NCI-H1436 treated with DMSO at 0.1 percent for 48 hours (cell line): ENCODE measurements around the gene PI4KA.
"Not testable (repeated sequence)": the region's sequence is repeated elsewhere in the genome, so short reads cannot be mapped to it uniquely, and the experiment has no call there.

Experiments used
- DNase-seq: peaks from one replicate; lab custom pipeline; 2025; lab: John Stamatoyannopoulos, UW

Gene PI4KA

DNA sequence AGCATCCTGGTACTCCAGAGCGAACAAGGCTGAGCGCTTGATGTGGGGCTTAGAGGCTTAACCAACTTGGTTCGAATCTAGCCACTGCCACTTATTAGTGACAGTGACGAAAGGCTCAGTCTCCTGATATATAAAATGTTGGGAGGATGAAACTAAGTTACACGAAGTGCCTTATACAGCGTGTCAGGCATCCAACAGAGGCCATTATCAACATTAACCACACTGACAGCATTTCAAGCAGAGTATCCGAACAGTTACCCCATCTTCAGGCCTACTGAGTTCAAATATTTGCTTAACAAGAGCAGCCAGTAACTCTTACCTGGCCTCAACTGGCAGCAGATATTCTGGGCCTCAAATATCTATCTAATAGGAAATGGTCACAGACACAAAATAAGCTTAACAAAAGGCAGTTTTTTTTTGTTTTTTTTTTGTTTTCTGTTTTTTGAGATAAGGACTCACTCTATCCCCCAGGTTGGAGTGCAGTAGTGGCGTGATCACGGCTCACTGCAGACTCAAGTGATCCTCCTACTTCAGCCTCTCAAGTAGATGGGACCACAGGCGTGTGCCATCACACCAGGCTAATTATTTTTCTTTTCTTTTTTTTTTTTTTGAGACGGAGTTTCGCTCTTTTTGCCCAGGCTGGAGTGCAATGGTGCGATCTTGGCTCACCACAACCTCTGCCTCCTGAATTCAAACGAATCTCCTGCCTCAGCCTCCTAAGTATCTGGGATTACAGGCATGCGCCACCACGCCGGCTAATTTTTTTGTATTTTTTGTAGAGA, 81.8 kb downstream of the PI4KA start:
- no peak for DNase-seq

DNA sequence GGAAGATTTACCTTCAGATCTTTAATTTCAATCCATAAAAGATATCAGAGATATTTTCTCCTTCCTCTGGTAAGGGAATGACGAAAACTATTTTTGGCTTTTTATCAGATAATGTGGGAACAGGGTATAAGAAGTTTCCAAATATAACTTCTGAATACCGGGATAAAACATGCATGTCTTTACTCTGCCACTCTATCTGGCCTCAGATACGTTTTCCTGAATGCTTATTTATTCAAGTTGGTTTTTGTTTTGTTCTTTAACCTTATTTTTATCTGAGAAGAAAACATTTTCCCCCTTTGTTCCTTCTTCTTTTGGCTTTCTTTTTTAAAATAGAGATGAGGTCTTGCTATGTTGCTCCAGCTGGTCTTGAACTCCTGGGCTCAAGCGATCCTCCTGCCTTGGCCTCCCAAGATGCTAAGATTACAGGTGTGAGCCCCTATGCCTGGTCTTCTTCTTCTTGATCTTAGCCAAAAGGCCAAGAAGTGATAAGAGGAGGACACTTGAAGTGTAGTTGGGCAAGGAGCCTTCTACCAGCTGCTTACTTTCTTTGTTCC, 83.2 kb downstream of the PI4KA start:
- no peak for DNase-seq

DNA sequence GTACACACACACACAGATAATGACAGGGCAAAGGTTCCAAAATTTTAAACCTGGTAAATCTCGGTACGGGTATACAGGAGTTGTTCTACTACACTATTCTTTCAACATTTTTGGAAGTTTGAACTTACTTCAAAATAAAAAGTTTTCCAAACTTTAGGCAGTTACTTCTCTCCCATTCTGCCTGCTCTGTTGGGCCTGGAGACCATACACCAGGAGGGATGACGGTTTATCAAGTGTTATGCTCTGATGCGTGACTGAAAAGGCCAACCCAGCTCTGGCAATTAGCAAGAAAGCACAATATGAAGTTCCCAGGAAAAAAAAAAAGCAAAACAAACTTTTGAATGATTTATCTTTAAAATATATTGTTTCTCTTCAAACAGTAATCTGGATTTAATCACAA, 83.7 kb downstream of the PI4KA start:
- DNase-seq: no peak

DNA sequence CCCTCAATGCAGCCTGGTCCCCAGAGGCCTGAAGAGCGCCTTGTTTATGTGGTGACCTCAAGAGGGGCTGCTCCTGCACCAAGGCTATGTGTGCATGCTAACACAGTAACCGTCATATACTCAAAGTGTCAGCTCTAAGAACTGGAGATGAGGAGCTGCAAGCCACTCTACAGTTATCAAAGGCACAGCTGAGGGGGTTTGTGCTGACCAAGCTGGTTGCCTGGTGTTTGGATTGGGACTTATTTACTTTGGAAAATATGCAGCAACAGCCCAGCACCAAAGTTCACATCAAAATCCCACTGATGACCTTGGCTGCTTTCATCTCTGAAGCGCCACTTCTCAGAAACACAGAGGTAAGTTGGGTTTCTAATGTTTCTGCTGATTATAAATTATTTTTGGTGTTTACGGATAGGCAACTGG, 84.8 kb downstream of the PI4KA start, which contains the start of gene SERPIND1:
Gene SERPIND1, plus strand, starts transcription at position 321 of the 420 bp plus-strand sequence. CDS start 5,200 bp downstream, outside the sequence.
- DNase-seq: no peak

DNA sequence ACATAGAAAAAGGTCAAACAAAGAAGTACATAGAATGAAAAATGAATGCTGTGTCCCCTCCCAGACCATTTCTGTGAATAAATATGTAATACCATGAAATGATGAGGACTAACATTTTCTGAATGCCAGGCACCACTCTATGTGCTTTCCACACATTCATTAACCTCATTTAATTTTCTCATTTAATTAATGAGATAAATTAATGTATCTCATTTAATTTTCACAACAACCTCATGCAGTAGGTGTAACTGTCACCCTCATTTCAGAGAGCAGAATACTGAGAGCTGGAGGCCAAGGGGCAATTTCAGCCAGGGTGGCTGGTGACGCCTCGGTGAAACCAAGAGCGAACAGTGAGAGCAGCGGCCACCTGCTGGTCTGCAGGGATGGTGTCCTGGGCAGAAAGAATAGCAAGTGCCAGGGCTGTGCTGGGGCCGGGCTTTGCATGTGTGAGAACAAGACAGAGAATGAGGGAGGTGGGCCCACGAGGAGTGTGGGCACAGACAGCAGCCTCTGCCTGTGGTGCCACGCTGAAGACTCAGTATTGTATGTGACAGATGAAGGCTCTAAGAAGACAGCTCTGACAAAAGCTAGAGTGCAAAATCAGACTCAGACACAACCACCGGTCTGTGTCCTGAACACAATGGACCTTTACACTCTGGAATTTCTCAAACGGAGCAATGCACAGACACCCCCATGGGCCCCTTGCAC, 86.5 kb downstream of the PI4KA start:
- no peak for DNase-seq

DNA sequence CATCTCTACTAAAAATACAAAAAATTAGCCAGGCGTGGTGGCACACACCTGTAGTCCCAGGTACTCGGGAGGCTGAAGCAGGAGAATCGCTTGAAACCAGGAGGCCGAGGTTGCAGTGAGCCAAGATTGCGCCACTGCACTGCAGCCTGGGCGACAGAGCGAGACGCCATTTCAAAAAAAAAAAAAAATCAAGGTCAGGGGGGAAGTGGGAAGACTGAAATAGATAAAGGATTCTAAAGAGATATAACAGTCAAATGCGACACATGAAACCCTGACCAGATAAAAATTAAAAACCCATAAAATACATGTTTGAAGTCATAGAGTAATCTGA, 89.2 kb downstream of the PI4KA start:
- DNase-seq: not testable (repeated sequence)

DNA sequence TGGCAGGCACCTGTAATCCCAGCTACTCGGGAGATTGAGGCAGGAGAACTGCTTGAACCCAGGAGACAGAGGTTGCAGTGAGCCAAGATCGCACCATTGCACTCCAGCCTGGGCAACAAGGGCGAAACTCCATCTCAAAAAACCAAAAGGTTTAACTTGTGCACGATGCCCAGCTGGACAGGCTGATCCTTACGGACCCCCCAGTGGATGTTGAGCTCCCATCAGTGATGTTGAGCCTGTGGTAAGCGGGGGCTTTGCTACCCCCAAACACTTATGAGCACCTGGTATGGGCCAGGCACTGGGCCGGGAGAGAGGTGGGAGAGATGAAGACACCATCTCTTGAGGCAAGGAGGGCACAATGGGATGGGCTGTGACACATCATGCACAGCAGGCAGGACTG, 92.1 kb downstream of the PI4KA start:
- DNase-seq: no peak

DNA sequence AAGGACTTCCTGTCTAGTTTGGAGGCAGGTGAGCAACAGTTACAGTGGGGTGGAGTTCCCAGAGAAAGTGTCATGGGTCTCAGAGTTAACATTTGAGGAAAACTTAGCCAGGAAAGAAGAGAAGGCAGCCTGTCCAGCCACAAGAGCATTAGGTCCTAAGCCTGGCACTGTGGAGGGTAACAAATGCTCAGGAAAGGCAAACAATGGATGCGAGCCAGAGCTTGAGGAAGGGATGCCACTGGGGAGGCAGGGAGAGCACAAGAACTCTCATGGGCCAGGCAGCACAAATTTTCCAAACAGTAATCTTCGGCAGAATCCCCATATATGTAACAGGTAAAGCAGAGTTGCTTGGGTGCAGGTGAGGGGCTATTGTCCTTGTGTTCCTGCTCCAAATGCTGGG, 92.7 kb downstream of the PI4KA start:
- no peak for DNase-seq

DNA sequence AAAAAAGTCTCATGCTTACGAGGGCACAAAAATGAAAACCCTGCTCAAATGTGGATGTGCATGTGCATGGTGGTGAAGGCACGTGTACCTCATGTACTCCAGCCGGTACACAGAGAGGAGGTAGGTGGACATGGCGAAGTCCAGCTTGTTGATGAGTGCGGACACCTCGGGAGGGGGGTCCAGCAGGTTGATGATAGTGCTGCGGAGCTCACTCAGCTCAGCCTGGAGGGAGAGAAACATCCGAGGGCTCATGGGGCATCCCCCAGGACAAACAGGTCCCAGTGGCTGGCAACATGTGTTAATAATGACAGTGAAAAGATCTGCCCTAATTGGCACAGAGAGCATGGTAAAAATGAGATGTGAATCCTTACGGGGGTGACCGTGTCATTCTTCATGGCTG, 93.9 kb downstream of the PI4KA start:
- no peak for DNase-seq

DNA sequence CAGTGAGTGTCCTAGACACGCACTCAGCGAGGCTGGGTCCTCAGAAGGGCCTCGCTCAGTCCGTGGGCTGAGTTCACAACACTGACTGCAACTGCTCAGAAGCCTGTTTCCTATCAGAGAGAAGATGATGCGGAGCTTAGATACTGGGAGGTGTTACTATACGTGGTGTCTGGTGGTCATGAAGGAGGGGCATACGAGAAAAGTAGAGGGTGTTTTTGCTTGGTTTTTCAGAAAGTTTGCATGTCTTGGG, 94.2 kb downstream of the PI4KA start:
- no peak for DNase-seq

DNA sequence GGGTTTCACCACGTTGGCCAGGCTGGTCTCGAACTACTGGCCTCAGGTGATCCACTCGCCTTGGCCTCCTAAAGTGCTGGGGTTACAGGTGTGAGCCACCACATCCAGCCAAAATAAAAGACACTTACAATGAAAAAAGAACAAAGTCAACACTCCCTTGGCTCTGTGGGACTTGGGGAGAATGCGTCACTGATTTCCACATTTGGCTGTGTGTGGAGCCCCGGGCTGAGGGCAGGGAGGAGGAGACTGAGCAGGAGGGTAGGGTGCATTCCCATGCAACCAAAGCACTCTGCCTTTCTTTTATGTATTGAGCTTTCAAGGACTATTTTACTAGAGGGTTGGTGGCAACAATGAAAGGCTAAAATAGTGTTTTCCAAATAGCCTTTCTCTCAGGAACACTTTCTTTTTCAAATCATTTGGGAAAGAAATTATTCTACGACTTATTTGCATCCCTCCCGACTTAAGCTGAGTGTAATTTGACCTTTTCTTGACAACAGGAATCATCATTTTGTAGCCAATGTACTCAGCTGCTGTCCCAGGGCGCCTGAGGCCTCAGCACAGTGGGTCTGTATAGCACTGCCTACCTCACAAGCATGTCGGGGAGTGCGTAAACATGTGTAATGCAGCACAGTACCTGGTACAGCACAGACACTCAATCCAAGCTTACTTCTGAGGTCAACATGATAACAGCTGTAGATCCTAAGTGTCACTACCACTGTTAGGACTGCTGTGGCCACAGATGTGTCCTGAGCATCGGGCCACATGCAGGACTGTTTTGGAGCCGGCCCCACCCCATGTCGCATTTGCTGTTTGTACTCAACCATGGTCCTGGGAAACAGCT, 94.8 kb downstream of the PI4KA start:
- DNase-seq: no peak

DNA sequence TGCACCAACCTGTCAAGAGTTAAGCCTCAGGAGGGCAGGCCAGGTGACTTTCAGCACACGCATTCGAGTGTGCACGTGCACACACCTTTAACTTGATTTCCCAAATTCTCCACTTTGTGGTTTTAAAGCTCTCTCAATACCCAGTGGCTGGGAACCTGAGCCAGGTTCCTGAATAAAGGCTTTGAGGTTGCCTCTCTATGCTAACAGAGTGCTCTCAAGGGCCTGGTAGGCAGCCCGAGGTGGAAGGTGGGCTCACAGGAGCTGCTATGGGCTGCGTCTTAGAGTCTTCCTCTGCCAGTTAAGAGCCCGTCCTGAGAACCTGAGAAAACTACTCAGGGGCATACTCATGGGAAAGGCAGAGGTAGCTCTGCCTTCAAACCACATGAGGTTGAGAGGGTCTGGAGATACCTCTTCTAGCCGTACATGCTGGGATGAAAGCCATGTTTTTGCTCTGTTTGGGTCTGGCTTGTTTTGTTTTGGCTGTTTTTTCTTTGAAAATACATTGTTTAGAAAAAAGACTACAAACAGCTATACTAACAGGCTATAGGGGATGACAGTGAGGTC, 96.3 kb downstream of the PI4KA start:
- DNase-seq: no peak

DNA sequence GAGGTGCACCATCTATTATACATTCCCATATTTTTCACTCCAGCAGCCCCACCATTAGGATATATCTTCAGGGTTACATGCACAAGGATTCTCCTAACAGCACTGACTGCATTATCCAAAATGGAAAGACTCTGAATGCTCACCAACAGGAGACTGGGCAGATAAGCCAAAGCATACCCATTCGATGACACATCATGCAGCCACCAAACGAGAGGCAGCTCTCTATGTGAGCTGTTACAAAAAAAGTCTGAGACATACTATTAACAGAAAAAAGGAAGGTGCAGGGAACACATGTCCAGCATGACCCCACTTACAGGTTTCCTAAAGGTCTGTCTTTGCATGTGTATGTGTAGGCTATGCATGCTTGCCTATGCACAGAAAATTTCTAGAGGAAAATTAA, 97.1 kb downstream of the PI4KA start:
- no peak for DNase-seq

DNA sequence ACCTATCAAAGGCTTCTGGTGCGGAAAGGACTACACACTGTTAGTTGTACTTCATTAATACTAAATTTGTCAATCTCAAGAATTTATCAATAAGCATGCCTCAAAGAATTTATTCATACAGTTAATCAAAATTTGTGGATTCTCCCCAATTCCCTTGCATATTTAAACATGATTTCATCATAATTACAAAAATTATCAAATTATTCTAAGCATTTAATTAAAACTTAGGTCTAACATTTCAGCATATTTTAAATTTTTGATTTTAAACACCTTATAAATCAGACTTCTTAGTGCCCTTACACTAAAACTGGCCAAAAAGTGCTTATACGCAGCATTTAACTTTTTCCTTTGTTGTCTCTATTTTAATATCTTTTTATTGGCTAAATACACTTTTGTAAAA, 98.5 kb downstream of the PI4KA start:
- no peak for DNase-seq

DNA sequence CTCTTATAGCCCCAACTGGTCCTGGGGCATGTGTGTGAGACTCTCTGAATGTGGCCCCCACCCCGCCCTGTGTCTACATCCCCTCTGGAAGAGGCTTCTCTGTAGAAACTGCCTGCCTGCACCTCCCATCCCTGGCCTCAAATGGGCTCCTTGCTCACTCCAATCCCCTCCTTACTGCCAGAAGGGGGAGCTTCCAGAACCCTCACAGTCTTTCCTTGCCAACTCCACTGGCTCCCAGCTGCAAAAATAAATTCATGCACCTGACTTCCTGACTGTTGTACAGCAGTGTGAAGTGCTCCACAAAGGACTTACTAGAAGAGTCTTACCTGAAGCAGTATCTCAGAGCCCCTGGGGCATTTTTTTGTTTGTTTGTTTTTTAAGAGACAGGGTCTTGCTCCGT, 99.9 kb downstream of the PI4KA start:
- DNase-seq: no peak

DNA sequence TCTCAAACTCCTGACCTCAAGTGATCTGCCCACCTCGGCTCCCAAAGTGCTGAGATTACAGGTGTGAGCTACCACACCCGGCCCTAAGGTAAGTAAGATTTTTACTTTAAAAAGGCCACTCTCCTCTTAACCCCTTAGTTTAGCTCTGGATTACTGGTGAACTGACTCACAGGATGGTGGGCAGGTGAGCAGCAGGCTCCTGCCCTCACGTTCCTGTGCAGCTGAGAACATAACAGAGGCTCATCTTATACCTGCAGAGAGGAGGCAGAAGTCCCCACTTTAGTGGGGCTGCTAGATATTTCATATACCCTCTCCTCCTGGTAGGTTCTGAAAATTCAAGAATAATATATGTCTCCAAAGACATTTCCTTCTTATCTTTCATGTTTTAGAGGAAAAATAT, 101.8 kb downstream of the PI4KA start:
- DNase-seq: no peak

DNA sequence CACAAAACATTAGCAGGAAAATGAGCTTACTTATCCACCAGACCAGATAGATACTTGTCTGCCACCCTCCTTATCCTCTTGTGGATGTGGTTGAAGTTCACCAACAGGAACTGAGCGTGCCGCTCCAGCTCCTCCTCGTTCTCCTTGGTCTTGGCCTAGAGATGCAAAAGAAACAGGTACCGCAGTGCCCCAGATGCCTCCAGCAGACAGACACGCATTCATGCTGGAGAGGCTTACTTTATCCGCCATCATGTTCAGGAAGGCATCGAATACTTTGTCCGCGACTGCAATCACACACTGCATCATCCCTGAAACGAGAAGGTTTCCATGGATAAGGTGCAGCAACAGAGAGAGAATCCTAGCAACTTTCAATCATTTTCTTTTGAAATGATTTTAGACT, 105.7 kb downstream of the PI4KA start:
- no peak for DNase-seq

DNA sequence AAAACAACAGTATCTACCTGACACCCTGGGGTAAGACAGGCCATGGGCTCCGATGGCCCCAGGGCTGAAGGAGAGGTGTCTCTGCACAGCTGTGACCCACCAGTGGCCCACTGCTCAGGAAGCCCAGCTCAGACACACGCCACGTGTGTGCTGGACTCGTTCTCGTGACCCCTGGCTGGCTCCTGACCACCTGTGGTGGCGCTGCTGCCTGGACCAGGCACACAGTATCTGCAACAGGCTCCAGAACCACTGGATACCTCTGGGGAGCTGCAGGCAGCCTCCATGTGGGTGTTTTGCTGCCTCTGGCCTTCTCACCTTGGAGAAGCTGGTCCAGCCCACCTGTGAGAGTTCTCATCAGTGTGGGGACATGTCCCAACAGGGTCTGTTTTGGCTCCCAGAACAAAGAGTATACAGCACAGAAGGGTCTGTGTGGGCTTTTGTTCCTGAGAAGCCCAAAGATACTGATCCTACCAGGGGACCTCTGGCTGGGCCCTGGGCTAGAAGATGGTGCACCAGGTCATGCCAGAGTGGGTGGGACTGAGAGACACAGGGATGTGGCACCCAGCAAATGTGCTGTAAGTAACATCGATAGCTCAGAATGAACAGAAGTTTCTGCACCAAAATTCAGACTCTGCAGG, 106.4 kb downstream of the PI4KA start:
- no peak for DNase-seq

DNA sequence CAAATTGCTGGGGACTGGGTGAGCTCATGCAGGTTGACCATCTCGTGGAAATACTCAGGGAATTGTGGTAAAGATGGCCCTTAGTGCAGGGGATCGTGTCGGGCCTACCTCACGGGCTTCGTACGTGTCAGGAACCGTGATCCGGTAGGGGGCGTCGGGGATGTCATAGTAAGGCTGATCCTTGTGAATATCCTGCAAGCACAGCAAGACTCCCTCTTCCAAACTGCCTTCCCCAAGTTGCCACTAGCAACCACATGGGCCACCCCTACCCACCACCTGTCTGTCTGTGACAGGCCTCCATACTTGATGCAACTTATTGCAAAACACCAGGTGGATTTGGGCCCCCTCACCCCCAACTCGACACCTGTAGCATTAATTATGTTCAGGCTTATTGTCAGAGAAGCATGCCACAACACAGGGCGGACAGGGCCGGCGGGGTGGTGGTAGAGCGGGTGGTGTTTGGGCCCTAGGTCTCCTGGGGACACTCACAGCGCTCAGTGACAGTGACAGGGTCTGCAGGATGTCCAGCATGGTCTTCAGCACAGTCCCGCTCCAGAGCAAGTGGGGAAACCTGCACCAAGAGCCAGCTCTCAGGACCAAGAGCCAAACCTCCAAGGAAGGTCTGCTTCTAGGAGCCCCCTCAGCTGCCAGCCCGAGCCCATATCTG, 107.3 kb downstream of the PI4KA start:
- DNase-seq: no peak

DNA sequence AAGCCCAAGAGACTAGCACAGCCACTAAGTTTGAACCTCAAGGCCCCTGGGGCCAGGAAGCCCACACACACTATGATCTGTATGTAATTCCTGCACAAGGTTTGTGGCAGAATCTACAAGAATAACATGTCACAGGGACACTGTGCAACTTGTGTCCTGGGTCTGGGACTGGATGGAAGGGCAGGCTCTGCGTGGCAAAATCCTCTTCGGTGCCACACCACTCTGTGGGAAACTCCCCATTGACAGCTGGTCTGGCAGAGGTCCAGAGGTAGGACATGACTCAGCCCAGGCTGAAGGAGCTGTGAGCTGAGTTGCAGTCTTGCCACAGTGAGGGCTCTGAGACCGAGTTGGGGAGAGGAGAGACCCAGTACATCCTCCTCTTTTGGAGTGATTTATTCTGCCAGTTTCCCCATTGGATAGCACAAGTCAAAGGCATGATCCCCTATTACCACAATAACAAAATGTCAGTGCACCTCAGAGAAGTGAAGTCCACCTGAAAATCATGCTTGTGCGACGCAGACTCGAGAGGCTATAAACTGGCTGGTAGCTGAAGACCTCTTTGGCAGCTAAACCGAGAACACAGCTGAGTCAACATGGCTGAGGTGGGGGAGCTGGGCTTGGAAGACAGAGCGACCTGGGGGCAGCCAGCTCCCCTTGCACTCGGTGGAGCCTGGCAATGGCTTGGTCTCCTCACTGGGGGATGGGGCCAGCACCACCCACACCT, 108.0 kb downstream of the PI4KA start:
- DNase-seq: no peak

DNA sequence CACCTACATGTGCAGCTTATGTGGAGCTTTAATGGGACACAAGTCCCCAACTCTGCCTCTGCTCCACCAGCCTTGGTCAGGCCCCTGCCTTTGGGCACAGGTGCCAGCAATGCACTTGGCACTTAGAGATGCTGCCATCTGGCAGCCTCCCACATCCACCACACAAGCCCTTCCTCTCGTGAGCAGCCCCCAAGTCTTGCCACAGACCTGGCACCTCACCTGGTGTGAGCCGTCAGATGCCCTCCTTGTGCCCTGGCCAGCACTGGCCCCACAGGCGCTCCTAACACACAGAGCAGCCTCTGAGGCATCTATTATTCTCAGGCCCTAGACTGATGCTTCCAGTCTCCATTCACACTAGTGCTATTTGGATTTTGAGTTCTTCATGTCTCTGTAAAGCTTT, 109.2 kb downstream of the PI4KA start:
- DNase-seq: no peak
